Hindlimb muscle (tissue), 1 donor: Measurements from ENCODE around the gene IGSF8. TPM values are rescaled to one million over a fixed set of nuclear protein-coding genes. Genes with fewer than 3 reads are reported as not detected.
A peak's percentile ranks its signal among the peaks of the same experiment; 100 is the strongest.

Experiments
- DNase-seq: peaks from one replicate; pipeline ENCODE4 v3.0.0-alpha.2; 2013
- polyA plus RNA-seq: library from polyadenylated mRNA; unstranded; fragments of 120-200 nt; gene quantifications from one replicate; pipeline ENCODE4 v1.2.1, GENCODE V29; 2013; ENCODE audit not compliant: insufficient read length

The IGSF8 gene
- polyA plus RNA-seq, 1 donor = 21.6 TPM

DNA sequence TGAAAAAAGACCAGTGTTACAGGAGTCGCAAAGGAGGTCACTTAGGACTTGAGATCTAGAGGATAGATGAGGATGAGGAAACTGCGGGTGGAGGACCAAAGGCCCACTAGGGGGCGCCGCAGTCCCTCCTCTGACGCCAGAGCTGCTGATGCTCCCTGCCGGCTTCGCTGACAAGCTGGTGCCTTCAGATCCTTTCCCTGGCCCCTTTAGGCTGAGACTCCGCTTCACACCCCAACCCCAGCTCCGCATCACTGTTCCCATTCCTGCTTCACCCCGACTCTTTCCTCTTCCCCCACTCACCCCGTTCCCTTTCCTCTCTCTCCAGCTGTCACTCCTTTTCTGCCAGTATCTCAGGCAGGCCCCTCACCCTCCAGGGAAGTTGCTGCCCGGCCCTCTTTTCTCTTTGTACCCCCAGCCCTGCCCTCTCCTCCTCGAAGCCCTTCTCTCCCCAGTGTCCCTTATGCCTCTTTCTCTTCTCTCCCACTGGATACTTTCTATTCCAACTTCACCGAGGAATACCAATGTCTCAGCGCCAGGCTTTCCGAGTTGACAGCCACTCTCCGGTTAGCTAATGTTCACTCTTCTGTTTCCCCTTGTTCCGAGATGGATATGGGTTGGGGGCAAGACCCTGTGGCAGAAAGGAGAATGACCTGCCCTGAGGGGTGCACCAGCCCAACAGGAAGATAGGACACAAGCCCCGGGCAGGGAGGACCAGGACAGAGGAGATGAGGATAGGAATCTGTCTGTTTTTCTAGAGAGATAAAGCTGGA is 12.5 kb downstream of the IGSF8 start:
- DNase-seq = peak; percentile 77

GRCh38 chr1:160084771-160085321 is 13.6 kb downstream of the IGSF8 start:
- no peak for DNase-seq

GRCh38 chr1:160083968-160084770 is 14.2 kb downstream of the IGSF8 start:
- DNase-seq = peak; percentile 65

- DNase-seq = no peak
Measured at GRCh38 chr1:160082926-160083325, 15.5 kb downstream of the IGSF8 start.

DNA sequence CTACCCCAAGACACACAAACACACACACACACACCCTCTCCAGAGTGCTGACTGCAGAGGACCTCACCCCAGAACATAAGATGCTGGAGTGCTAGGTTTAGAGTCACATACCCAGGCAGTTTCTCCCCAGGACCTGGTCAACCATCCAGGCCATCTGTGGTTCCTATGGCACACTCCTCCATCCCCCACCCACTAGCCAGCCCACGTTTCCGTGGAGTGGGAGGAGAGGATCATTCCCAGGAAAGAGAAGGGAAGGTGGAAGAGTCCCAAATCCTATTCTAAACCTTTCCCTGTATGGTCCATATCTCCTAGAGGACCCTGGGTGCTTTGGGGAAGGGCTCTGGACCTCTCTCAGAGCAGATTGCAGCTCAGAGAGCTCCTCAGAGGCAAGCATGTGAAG is 15.9 kb downstream of the IGSF8 start:
- DNase-seq = no peak

- DNase-seq = no peak
Measured at GRCh38 chr1:160081261-160081936, 17.0 kb downstream of the IGSF8 start, which contains the start of gene KCNJ9. Gene KCNJ9 (plus strand): TSS chr1:160081538. CDS start chr1:160084031, 2,493 bp downstream.

- DNase-seq = no peak
Measured at GRCh38 chr1:160080381-160081100, 17.9 kb downstream of the IGSF8 start.

GRCh38 chr1:160079448-160079847 is 19.0 kb downstream of the IGSF8 start:
- DNase-seq = no peak

DNA sequence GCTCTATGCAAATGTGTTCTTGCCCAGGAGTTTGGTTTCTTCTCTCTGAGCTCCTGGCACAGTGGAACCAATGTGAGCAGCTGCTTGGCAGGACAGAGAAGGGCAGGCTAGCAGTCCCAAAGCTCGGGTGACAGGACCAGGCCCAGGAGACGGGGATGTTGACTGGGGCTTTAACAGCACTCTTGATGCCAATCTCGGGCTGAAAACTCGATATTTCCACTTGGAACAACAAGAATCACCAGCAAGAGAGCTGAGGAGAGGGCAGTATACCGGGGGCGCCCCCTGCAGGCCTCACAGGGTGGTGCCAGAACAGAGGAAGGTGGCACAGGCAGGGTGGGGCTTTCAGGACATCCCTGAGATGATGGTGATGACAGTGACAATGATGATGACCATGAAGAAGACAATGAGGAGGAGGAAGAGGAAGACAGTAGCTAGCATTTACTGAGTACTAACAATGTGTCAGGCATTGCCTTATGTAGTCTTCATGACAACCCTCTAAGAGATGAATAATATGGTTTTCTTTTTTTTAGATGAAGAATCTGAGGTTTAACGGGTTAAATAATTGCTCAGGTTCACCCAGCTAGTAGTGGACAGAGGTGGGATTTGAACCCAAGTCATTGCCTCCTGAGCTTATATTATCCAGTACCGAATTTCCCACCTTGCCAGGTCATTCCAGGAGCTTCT is 19.8 kb downstream of the IGSF8 start:
- no peak for DNase-seq

DNA sequence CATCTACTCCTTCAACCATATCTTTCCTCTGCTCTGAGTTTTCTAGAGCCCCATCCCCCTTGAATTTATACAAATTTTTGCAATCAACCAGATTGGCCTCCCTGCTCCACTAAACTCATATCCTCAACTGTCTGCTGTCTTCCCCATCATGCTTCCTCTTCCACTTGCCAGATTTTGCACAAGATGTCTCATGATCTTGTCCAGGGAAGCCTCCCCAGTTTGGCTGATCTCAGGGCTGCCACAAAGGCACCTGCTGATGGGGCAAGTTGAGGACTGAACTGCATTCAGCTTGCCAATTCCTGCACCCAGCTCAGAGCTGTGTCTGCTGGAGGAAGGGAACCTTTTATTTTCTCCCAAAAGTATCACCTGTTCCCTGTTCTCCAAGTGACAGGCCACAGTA is 20.9 kb downstream of the IGSF8 start:
- DNase-seq = no peak

DNA sequence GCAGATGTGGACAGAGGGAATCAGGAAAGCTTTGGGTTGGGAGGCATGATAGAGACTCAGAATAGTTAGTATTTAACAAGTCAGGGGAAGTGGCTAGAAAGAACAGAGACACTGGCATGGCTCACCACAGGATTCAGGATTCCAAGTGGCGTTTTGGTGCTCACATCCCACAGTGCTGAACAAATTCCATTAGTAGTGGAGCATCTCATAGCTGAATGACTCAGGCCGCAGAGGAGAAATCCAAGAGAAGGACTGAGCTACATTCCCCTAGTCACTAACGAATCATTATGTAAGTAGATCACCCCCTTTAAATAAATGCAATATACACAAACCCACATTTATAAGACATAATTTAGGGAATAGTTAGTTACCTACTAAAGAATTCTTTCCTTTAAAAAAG is 22.1 kb downstream of the IGSF8 start:
- DNase-seq = no peak

DNA sequence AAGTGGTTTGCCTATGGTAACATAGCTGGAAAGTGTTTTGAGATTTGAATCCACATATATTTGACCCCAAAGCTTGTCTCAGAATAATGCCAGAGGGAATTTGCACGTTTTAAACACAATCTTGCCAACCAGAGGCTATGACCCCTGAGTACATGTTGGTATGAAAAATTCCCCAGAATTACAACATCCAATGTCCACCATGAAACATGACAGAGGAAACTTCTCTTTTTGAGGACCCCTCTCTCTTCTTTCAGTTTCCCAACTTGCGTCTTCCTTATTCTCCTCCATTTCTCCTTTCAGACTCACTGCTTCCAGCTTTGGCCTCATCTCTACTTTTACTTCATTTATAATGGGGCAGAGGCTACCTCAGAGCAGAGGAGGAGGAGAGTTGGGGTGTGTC is 22.6 kb downstream of the IGSF8 start:
- DNase-seq = no peak

DNA sequence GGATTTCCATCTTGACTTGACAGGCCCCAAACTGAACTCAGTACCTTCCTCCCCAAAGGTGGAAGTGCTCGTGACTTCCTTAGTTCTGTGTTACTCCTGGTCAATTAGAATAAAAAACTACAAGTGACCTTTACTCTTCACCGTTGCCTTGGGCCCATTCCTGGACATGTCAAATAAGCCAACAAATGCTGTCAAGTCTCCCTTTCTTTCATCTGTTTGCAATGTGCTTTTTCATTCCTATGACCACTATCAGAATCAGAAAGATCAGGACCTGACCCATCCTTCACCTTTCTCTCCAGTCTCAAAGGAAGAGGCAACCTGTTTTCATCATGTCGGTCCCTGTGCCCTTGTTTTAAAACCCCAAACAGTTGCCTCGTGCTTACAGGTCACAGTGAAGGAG is 23.6 kb downstream of the IGSF8 start:
- DNase-seq = no peak

- DNase-seq = no peak
Measured at GRCh38 chr1:160071289-160071688, 27.1 kb downstream of the IGSF8 start.

- peak; percentile 72 for DNase-seq
Measured at GRCh38 chr1:160070243-160071163, 27.9 kb downstream of the IGSF8 start.

DNA sequence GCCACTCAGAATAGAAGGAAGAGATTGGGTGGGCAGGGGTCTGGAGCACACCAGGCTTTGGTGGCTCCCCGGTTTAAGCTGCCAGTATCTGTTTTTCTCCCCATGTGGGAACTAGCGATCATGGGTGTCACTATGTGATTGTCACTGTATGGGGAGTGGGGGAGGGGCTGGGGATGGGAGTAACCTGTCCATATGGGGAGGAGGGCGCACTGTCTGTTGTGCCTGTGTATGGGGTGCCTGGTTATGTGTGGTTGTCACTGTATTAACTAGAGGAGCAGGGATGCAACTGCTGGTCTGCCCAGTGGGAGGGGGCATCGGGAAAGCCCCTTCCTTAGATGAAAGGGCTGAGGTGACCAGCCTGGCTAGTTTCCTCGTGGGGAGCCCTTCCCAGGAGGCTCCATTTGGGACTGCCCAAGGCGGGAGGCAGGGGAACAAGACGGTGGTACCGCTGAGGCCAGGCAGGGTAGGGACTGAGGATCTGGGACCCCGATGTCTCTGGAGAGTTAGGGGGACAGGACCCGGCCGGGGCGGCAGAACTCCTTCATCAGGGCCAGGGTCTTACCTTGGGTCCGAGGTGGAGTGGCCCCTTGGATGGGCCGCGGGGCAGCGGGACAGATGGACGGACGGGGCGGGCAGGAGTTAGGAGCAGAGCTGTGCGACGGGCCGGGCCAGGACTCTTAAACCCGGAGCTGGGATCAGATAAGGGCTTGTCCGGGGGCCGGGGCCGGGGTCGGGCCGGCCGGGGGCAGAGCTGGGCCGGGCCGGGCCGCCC is 28.8 kb downstream of the IGSF8 start, which contains the start of gene KCNJ10:
KCNJ10 (minus strand) TSS at position 701 of the 772 bp plus-strand sequence. CDS start 27,628 bp downstream, outside the sequence.
- no peak for DNase-seq

GRCh38 chr1:160068225-160068624 is 30.2 kb downstream of the IGSF8 start:
- DNase-seq = no peak

GRCh38 chr1:160066829-160067745 is 31.3 kb downstream of the IGSF8 start:
- no peak for DNase-seq
